Muscle layer of duodenum (tissue), 2 donors: ENCODE measurements around the gene PATJ.
"Not testable (repeated sequence)": the region's sequence is repeated elsewhere in the genome, so short reads cannot be mapped to it uniquely, and the experiment has no call there.

Experiments used
- H3K27ac ChIP-seq: one replicate; pipeline ENCODE4 v1.7.0; 2013; ENCODE audit warnings: mild to moderate bottlenecking, low read length
- H3K27me3 ChIP-seq: one replicate; pipeline ENCODE4 v1.7.0; 2013; ENCODE audit warnings: low read depth, mild to moderate bottlenecking, control low read depth, low read length
- H3K36me3 ChIP-seq, 2 donors: one replicate each; pipeline ENCODE4 v1.7.0; 2013; ENCODE audit warnings: low read length in 2 of 2, control low read depth in 1 of 2, mild to moderate bottlenecking in 1 of 2; ENCODE audit not compliant: insufficient read depth in 2 of 2, control insufficient read depth in 1 of 2
- H3K4me1 ChIP-seq, 2 donors: one replicate each; pipeline ENCODE4 v1.7.0; 2013; ENCODE audit warnings: low read length in 2 of 2, mild to moderate bottlenecking in 2 of 2, control low read depth in 1 of 2, moderate library complexity in 1 of 2; ENCODE audit not compliant: insufficient read depth in 2 of 2, control insufficient read depth in 1 of 2
- H3K4me3 ChIP-seq, 2 donors: one replicate each; pipeline ENCODE4 v1.7.0; 2013; ENCODE audit warnings: low read length in 2 of 2, low read depth in 1 of 2, mild to moderate bottlenecking in 1 of 2
- H3K9me3 ChIP-seq, 2 donors: one replicate each; pipeline ENCODE4 v1.7.0; 2013; ENCODE audit warnings: low read length in 2 of 2, control low read depth in 1 of 2, mild to moderate bottlenecking in 1 of 2; ENCODE audit not compliant: control insufficient read depth in 1 of 2
- donor health status: healthy.

Gene PATJ

GRCh38 chr1:61864489-61864888 lies 122.2 kb downstream of the PATJ start:
- Histone ChIP-seq H3K27ac (no peak overlapping the region), H3K9me3 (no peaks in the 10 kb centered on the region), H3K4me3 (no peak overlapping the region), H3K27me3 (no peaks in the 10 kb centered on the region), H3K36me3 (peaks cover 0 to 4% of the 10 kb centered on the region in 2 donors), H3K4me1 (no peaks in the 10 kb centered on the region)

DNA sequence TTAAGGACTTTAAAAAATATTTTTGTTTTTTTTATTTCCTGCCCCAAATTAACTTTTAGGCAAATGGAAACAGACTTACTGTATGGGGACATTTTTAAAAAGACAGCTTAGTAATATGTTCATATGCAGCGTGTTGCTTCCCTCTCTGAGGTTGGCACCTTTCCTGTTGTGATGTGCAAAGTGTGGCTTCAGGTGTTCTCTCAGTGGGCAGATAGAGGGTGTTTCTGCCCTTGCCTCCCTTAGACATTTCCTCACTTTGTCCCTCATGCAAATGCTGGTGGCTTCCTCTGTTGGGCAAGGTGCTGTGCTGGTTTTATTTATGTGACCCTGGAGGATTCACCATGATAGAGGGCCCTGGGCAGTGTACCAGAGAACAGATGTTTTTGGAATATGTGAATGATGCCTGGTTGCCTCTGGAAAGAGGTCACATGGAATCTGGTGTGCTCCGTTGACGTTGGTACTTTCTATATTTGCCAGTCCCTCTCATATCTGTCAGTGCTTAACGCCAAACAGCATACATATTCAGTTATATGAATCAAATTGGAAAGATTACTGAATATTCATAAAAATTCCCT lies 123.5 kb downstream of the PATJ start:
- H3K4me1 ChIP-seq = no peaks in the 10 kb centered on the region
- H3K9me3 ChIP-seq = peaks cover 0 to 2% of the 10 kb centered on the region in 2 donors
- H3K27ac ChIP-seq = no peak overlapping the region
- H3K4me3 ChIP-seq = no peak overlapping the region
- H3K27me3 ChIP-seq = no peaks in the 10 kb centered on the region
- peaks cover 0 to 4% of the 10 kb centered on the region in 2 donors for H3K36me3 ChIP-seq

GRCh38 chr1:61869691-61870109 lies 127.4 kb downstream of the PATJ start:
- Histone ChIP-seq H3K36me3 (peaks cover under 1 to 4% of the 10 kb centered on the region in 2 donors), H3K27me3 (no peaks in the 10 kb centered on the region), H3K4me3 (no peak overlapping the region), H3K4me1 (no peaks in the 10 kb centered on the region), H3K9me3 (peaks cover 0 to 2% of the 10 kb centered on the region in 2 donors), H3K27ac (no peak overlapping the region)

GRCh38 chr1:61872206-61872605 lies 129.9 kb downstream of the PATJ start:
- no peak overlapping the region for H3K4me3 ChIP-seq
- H3K4me1 ChIP-seq = no peaks in the 10 kb centered on the region
- no peak overlapping the region for H3K27ac ChIP-seq
- H3K36me3 ChIP-seq = peaks cover 0 to 8% of the 10 kb centered on the region in 2 donors
- H3K27me3 ChIP-seq = no peaks in the 10 kb centered on the region
- peaks cover 0 to 2% of the 10 kb centered on the region in 2 donors for H3K9me3 ChIP-seq

GRCh38 chr1:61873581-61873980 lies 131.3 kb downstream of the PATJ start:
- H3K9me3 ChIP-seq = peaks cover 0 to 2% of the 10 kb centered on the region in 2 donors
- H3K4me1 ChIP-seq = no peaks in the 10 kb centered on the region
- no peaks in the 10 kb centered on the region for H3K27me3 ChIP-seq
- no peak overlapping the region for H3K4me3 ChIP-seq
- H3K27ac ChIP-seq = no peak overlapping the region
- H3K36me3 ChIP-seq = peaks cover 0 to 8% of the 10 kb centered on the region in 2 donors

- Histone ChIP-seq H3K4me1 (no peaks in the 10 kb centered on the region), H3K9me3 (peaks cover 0 to 2% of the 10 kb centered on the region in 2 donors), H3K4me3 (no peak overlapping the region), H3K36me3 (peaks cover 0 to 8% of the 10 kb centered on the region in 2 donors), H3K27me3 (no peaks in the 10 kb centered on the region), H3K27ac (no peak overlapping the region)
Observed at GRCh38 chr1:61873994-61874393, 131.7 kb downstream of the PATJ start.

- peaks cover 0 to 8% of the 10 kb centered on the region in 2 donors for H3K36me3 ChIP-seq
- no peak overlapping the region for H3K27ac ChIP-seq
- H3K4me1 ChIP-seq = no peaks in the 10 kb centered on the region
- H3K9me3 ChIP-seq = peaks cover 0 to 1% of the 10 kb centered on the region in 2 donors
- H3K4me3 ChIP-seq = no peak overlapping the region
- no peaks in the 10 kb centered on the region for H3K27me3 ChIP-seq
Observed at GRCh38 chr1:61875198-61875597, 132.9 kb downstream of the PATJ start.

GRCh38 chr1:61879887-61880474 lies 137.7 kb downstream of the PATJ start:
- not testable (repeated sequence) for H3K4me1 ChIP-seq, H3K4me3 ChIP-seq, H3K27me3 ChIP-seq, H3K9me3 ChIP-seq, H3K27ac ChIP-seq, H3K36me3 ChIP-seq

DNA sequence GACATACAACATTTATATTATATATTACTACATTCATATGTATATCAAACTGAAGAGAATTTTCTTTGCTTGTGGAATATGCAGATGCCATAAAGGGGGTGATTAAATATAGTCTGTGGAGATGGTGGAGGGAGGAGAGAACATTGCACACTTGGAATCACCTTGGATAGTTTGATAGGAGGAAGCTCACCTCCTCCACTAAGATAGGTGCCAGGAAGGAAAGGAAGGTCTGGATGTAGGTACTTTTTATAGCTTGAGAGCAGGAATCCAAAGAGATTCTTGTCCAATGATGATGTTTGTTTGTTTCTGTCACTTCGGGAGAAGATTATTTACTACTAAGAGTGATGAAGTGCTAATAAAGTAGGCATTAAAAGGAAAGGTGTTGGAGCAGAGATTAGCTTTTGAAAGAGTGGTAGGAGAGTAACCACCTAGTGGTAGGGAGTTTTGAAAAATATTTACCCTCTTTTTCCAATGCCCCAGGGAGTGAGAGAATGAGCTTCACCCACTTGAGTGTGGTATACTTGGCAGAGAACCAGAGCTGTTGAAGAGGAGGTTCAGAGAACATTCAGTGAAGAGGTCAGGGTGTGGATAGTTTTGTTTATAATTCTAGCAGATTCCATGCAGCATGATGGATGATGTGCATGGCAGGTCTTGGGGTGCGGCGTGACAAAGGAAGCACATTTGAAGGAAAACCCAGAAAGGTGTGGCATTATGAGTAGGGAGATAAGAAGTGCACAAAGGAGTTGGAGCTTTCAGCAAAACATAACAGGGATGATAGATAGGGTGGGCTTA lies 145.0 kb downstream of the PATJ start:
- H3K4me3 ChIP-seq = no peak overlapping the region
- H3K36me3 ChIP-seq = peaks cover 0 to 3% of the 10 kb centered on the region in 2 donors
- no peaks in the 10 kb centered on the region for H3K27me3 ChIP-seq
- H3K27ac ChIP-seq = no peak overlapping the region
- H3K9me3 ChIP-seq = no peaks in the 10 kb centered on the region
- H3K4me1 ChIP-seq = peaks cover 0 to 9% of the 10 kb centered on the region in 2 donors

GRCh38 chr1:61887931-61888564 lies 145.8 kb downstream of the PATJ start:
- Histone ChIP-seq H3K9me3 (no peaks in the 10 kb centered on the region), H3K27me3 (no peaks in the 10 kb centered on the region), H3K4me1 (peaks cover 0 to 9% of the 10 kb centered on the region in 2 donors), H3K27ac (no peak overlapping the region), H3K4me3 (no peak overlapping the region), H3K36me3 (no peaks in the 10 kb centered on the region)

GRCh38 chr1:61888808-61889207 lies 146.5 kb downstream of the PATJ start:
- H3K4me3 ChIP-seq = no peak overlapping the region
- H3K27me3 ChIP-seq = no peaks in the 10 kb centered on the region
- no peaks in the 10 kb centered on the region for H3K36me3 ChIP-seq
- H3K4me1 ChIP-seq = peaks cover 0 to 9% of the 10 kb centered on the region in 2 donors
- no peak overlapping the region for H3K27ac ChIP-seq
- H3K9me3 ChIP-seq = no peaks in the 10 kb centered on the region
